ENCODE results near the gene ADARB2.

GRCh38 chr10:1406967-1407945, 330.1 kb downstream of the ADARB2 start:
- TF ChIP-seq CTCF (IDR thresholded peaks at IDR 0.05) (no peak), POLR2A (IDR thresholded peaks at IDR 0.05) (no peak)
